Ovary (tissue), 3 donors: Measurements from ENCODE around the gene PLXNB2.

Experiments
- CTCF ChIP-seq, 3 donors: fragments of 450-650 bp in 2 of 3; fragments of 200-600 bp in 1 of 3; IDR thresholded peaks; one replicate each; pipeline versions ENCODE4 v1.5.1 to v1.8.0; 2016 to 2022; ENCODE audit warnings: antibody characterized with exemption in 3 of 3, mild to moderate bottlenecking in 1 of 3
- EP300 ChIP-seq: sonication (generic); formaldehyde crosslinking; IDR thresholded peaks from one replicate; pipeline ENCODE4 v1.6.1; 2017; ENCODE audit warnings: antibody characterized with exemption
- POLR2A ChIP-seq: fragments of 450-650 bp; IDR thresholded peaks from one replicate; pipeline ENCODE4 v1.6.1; 2017; ENCODE audit warnings: antibody characterized with exemption, mild to moderate bottlenecking, moderate library complexity
- donor health status: DM: no; HTN: no; CAD: no.

- no peak for TF ChIP-seq CTCF (IDR thresholded peaks at IDR 0.05)
- no peak for TF ChIP-seq EP300
- TF ChIP-seq POLR2A: no peak
Observed at GRCh38 chr22:50293441-50294318, 13.8 kb downstream of the PLXNB2 start.
